ENCODE results near the gene FGF14.
"Not testable (repeated sequence)": the region's sequence is repeated elsewhere in the genome, so short reads cannot be mapped to it uniquely, and the experiment has no call there.

Gene FGF14

DNA sequence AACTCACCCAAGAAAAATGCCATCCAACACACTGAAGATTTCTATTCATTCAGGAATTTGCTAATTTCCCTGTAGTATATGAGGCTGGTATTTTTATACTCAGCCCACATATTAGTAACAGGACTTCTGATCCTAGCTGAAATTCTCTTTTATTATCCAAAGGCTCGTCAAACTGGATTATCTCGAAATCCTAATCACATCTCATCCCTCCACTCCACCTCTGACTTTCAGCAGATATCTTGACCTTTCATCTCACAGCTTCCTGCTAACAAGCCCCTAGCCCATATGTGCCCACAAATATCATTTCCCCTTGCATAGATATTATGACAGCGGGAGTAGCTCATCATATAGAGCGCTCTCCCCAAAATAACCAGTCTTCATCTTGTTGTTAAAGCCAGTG lies 279.7 kb downstream of the FGF14 start:
- DNase-seq: no peak

DNA sequence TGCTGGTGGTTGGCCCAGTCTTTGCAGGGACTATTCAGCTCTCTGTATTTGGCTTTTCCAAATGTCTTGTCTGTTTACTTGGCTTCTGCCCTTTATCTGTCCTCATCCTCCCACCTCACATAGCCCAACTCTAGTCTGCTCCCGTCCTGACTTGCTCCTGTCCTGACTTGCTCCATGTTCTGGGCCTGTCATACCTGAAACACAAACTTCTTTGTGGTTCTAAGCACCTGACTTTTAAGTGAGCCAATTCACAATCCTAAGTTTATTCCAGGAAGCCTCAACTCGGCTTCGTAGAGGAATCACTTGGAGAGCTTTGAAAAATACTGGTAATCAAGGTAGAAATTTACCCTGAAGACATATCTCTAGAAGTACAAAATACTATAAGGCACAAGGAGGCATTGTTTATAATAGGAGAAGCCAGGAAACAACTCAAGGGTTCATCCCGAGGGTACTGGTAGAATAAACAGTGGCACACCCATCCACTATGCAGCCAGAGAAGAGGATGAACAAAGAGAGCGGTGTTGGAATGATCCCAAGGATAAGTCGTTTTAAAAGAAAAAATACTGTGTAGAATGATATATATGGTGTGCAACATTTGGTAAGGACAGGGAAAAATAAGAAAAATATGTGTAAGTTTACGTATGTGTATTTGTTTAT lies 284.5 kb downstream of the FGF14 start:
- DNase-seq: no peak

DNA sequence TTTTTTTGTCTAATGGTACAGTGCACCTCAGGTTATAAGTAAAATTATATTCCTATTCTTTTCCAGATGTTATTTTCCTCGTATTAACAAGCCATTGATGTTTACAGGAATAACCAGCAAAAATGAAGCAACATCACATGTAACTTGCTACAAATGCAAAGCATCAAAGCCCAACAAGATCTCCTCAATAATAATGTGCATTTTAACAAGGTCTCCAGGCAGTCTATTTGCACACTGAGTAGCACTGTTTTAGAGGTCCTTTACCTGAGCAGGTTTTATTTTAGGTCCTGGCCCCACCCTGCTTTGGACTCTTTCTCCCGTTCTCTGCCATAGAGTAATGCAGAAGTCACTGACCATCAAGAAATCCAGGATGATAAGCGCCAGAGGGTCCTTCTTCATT lies 298.4 kb downstream of the FGF14 start:
- no peak for DNase-seq

DNA sequence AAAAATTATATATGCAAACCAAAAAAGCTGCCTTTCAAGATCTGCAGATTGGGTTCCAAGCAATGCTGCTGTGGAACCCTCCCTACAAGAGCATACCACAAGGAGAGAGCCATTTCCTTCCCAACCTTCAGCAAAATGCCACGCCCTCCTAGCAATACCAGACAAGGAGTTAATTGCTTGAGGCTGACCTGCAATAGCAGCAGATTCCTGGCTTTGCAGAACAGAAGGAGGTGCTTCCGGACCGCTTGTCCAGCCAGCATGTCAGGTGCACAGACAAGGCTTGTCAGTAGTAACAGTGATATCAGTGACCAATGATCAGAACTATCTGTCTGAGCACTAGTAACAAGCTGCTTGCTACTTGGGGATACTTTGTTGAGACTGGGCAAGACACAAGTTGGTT lies 301.6 kb downstream of the FGF14 start:
- DNase-seq: no peak

DNA sequence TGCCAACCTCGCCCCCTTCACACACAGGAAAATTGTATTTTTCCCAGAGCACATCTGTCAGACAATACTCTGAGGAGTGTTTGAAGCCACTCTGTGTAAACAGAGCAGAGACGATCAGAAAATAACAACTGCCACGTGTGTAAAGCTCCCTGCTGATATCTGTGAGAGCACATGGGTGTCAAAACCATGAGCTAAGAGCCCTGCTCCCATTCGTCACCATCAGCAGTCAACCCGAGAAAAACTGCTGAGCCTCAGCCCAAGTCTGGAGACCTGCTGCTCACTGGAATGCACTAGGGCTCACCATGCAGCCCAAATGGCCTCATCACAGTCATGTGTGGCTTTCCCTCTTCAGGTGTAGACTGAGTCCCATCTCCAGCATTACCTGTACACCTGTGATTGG lies 304.1 kb downstream of the FGF14 start:
- no peak for DNase-seq

DNA sequence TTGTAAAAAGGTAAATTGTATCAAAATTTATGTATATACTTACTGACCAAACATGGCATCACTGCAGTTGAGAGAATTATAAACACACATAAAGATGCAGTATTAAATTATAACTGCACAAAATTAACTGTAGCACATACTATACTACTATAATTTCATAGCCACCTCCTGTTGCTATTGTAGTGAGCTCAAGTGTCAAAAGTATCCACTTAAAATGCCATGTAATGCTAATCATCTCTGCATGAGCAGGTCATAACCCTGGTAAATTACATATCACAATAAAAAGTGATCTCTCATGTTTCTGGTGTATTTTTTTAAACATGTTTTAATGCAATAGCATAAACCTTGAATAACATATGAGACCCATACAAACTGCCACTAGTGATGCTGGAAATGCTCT lies 308.6 kb downstream of the FGF14 start:
- not testable (repeated sequence) for DNase-seq

DNA sequence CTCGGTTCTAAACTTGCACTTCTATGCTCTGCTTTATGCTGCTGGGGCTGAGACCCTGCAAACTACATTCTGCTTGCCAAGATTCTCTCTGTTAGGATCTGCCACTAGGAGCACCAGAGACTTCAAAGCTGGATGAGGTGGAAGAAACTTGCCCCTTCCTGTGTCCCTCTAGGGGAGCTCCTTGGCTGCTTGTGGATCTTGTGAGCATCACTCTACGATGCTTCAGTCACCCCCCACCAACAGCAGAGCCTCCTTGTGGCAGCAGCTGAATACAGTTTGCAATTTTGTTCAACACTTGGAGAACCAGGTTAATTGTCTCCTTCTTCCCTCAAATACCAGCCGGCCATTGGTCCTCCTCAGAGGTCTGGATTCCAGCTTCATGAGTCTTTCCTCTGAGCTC lies 310.6 kb downstream of the FGF14 start:
- no peak for DNase-seq

DNA sequence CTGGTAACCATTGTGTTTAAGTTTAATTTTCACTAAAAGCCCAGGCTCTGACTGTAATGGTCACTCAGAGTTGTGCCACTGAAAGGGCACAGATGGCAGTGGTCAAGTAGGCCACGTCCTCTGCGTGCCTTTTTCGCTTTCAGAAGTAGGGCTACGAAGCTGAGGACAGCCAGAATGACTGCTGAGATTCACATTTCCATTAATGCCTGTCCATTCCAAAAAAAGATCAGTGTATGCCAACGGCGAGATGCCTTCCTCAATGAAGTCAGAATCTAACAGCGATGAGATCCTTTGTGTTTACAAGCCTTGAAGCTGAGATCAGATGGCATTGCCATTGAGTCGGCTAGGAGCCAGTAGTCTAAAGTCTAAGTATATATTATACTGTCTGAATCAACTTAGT lies 311.3 kb downstream of the FGF14 start:
- no peak for DNase-seq

DNA sequence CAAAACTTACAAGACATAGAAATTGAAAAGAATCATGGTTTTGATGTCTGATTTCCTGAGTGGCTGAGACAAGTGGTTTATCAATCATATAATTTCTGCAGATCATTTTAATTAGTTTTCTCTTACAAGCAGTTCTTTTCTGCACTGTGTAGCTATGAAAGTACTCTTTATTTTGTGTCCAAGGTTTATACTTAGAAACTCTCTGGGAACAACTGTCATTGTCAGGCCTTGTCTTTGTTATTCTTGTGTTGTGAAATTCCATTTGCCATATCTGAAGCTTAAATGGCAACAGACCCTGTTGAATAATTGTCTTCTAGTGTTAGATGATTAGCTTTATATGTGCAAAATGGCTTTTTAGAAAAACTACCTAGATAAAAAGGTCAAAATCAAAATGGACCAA lies 312.1 kb downstream of the FGF14 start:
- DNase-seq: no peak

DNA sequence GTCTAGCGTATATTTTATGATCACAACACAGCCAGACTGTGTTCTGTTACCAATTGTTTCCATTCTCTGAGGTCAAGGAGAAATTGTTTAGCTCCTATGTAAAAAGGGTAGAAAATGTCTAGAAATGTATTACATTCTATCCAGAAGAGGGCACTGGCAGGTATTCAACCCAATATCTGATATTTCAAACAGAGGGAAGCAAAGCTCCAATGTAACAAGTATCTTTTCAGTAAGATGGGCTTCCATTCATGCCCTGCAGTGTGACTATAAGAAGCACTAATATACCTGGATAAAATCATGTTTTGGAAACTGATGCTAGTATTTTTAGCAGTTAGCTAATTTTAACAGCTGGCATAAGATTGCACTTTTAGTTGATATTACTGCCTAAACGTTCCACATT lies 312.7 kb downstream of the FGF14 start:
- no peak for DNase-seq

DNA sequence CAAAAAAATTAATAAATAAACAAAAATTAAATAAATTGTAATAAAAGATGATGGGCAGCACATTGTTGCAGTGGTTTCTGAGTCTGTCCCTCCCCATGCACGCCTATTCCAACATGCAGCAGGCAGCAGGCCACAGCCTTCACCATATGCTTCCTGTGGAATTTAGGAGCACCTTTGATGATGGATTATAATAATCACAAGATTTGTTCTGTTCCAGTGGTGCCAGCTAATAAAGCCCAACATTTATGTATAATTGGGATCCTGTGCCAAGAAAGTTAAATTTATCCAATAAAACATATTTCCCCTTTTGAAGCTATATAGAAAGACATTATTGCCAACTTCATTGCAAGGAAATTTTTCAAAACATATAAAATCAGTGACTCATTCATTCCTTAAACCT lies 328.6 kb downstream of the FGF14 start:
- DNase-seq: no peak

DNA sequence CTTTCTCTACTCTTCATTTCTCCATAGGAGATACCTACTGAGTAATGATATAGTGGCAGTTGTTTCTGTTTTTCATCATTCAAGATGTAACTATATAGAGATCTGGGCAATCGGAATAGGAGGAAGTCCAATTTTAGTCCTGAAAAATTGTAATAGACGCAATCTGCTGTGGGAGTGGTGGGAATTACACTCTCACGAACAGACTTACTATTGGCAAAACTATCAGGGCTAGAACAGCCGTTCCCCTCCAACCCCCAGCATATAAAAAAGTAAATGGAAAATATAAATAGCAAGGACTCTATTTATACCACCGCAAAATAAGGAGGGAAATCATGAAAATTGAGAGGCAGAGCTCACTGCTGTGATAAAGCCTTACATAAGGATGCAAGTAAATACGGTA lies 330.1 kb downstream of the FGF14 start:
- no peak for DNase-seq

DNA sequence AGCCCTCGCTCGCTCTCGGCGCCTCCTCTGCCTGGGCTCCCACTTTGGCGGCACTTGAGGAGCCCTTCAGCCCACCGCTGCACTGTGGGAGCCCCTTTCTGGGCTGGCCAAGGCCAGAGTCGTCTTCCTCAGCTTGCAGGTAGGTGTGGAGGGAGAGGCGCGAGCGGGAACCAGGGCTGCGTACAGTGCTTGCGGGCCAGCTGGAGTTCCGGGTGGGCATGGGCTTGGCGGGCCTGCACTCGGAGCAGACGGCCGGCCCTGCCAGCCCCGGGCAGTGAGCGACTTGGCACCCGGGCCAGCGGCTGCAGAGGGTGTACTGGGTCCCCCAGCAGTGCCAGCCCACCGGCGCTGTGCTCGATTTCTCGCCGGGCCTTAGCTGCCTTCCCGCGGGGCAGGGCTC lies 333.5 kb downstream of the FGF14 start:
- not testable (repeated sequence) for DNase-seq

DNA sequence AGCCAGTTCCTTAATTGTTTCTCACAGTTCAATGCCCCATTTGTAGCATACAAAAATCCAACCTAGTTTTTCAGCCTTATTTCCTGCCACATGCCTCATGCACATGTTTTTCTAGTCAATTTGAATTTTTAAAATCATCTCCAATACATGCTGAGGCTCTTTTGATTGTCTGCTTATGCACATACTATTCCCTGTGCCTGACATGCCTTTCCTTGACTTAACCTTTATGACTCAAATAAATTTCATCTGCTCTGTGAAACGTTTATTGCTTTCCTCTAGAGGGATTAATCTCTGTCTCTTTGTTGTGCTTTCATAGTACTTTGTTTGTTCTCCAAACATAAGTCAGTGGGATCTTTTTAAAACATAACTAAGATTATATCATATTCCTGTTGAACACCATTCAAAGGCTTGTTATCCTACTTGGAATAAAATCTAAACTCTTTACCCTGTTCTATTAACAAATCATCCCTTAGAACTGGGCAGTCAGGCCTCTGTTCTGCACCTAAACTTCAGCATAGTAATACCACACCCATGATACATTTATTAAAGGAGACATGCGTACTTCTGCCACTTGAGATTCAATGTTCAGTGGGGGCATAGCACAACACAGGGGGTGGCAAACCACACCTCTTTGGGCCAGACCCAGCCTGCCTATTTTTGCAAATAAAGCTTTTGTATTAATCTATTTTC lies 346.6 kb downstream of the FGF14 start:
- DNase-seq: no peak

DNA sequence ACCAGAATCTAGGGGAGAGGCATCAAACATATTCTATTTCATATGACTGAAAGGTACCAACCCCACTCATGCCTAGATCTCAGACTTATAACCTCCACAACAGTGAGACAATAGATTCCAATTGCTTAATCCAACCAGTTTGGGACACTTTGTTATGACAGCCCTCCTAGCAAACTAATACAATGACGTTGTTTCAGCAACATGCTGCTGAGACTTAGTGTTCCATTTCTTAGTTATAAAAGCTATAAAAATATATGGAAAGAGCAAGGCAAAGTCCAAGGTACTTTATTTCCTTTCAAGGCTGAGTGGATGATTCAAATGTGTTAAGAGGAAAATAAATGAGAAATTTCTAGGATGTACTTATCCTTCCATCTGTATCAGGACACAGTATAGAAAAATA lies 352.0 kb downstream of the FGF14 start:
- DNase-seq: no peak

DNA sequence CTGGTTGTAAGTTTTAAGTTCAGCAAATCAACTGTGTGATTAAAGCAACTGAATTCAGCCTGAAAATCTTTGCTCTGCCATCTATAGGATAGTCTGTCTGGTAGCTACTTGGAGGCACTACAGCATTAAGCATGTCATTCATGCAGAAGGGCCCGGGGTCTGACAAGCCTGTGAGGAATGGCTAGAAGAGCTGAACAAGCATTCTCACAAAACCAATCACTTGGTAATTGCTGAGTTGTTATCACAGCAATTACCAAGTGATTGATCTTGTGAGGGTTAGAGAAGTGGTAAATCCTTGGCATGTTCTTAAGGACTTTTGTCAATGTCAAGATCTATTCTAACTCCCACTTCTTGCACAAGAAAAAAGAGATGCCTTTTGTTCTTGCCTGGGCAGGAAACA lies 356.1 kb downstream of the FGF14 start:
- no peak for DNase-seq

DNA sequence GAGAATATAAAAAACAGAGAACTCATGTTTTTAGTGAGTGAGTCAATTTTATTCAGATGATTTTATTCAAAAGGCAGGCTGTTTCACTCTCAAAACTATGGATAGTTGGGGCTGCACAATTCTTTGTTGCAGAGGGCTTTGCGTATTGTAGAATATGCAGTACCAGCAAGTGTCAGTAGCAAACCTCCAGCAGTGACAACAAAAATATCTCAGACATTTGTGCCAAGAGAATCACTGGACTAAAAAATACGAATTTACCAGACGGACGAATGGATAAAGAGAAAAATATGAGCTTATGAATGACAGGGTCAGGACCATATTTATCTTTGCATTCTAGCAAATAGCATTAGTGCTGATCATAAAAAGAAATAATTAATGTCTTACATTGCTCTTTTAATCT lies 359.1 kb downstream of the FGF14 start:
- DNase-seq: no peak

DNA sequence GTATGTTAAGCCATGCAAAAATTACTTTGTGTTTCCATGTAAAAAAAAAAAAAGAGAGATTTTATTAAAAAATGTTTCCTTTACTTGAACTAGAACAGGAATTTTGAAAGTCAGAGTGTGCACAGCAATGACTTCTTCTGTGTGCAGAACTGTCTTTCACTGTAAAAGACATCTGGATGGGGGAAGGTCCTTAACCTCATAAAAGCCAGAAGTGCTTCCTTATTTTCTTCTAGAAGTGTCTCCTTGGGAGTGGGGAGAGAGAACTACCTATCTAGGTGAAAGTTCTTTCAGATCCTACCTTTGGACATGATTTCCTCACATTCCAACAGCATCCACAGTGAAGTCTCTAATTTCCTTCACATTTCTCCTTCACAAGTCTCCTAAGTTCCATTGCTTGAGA lies 360.3 kb downstream of the FGF14 start:
- no peak for DNase-seq

DNA sequence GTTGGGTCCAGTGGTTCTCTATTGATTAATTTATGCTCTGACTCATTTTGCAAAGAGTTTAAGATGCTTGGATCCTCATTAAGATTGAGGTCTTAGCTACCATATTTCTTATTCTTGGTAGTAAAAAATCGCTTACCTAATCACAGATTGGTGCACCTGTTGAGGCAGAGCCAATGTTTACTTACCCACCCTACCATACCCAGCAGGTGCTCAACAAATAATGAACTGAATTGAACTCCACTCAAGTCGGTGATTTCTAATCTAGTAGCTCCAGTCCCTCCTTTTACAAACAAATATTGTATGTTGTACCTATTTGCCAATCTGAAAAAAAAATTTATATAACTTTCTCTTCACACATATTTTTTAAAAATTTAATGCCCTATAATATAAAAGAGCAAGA lies 361.0 kb downstream of the FGF14 start:
- no peak for DNase-seq

DNA sequence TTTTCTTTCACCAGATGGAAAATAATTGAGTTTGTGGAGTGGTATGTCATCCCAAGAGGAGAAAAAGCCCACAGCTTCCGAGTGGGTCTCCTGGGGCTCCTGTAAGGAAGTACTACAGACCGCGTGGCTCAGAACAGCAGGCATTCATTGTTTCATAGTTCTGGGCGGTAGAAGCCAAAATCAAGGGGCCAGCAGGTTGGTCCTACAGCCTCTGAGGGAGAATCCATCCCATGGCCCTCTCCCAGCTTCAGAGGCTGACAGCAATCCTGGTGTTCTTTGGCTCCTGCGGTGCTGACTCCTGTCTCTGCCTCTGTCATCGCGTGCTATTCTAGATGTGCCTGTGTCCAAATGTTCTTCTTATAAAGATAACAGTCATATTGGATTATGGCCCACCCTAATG lies 362.6 kb downstream of the FGF14 start:
- DNase-seq: no peak

DNA sequence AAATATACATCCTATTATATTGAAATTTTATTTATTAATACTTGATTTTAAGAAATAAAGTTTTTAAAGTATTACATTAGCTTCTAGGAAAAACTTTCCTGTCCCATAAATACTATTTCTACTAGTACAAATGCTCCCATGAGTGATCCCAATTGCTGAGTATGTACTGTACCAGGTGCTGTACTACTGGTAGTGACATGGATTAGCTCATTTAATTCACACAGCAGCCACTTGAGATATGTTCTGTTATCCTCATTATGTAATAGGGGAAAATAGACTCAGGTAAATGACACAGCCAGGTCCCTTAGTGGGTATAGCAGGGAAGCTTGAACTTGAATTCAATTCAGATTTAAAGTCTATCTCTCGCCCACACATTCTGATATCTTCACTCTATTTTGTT lies 363.1 kb downstream of the FGF14 start:
- no peak for DNase-seq

DNA sequence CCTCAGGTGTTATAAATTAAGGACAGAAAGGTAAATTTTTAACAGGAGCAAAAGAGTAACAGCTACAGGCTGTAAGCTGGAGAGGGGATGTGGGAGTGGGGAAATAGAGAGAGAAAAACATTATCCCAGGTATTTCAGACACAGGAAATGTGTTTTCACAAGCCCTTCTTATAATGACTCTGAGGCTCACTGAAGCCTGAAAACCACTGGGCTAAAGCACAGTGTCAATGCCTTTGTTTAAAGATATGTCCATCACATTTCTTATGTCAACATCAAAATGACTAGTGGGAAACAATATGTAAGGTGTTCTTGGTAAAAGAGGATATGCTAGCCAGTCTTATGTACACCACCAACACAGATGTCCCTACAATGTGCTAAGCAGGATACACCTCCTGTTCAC lies 365.9 kb downstream of the FGF14 start:
- no peak for DNase-seq

DNA sequence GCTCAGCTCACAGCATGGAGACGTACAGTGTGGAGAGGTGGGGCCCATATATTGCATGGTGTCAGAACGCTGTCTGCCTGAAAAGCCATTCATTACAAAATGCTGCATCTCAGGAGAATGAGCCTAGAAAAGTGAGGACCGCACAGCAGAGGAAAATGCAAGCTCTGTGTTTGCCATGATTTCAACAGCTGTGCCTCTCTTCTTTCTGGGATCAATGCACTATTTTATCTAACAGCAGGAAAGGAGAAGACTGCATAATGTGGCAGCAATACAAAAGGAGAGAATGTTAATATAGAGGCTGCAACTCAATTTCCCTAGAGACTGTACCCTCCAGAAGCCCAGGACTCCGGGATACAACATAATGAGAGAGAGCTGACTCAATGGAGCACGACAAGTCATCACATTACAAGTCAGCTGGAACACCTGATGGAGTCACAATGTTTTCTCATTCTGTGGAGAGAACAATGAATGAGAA lies 368.0 kb downstream of the FGF14 start:
- DNase-seq: no peak

DNA sequence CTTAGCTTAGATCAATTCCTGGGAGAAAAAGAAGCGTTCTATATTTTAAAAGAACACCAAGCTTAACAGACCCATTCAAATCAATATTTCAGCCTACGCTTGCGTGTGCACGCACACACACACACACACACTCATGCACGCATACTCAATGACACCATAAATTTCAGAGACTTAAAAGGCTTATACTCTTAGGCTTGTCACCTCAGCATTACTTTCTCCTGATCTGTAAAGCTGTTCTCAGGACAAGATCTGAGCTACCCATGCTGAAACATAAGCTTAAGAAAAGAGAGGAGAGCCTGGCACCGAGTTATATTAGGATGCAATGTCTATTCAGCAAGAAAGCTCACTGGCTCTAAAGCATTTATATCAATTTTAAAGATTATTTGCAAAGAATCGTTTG lies 368.5 kb downstream of the FGF14 start:
- DNase-seq: no peak

DNA sequence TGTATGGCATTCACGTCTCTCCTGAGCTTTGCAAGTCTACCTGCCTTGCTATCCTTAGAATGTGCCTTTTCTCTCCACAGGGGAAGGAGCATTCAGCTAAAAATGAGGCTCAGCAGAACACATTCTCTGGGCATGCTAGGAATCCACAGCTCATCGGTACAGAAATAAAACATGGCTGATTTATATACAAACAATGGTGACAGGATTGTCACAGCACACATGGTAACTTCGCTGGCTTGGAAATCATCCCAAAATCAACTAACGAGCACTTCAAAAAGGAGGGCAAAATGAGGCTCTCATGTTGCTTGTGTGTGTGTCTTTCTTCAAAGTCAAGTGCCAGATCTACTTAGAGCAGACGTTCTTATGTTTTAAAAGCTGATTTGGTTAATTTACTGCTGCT lies 373.0 kb downstream of the FGF14 start:
- DNase-seq: no peak

All from CD4-positive, alpha-beta T cell treated with Interleukin-12 subunit alpha and Interleukin-12 subunit beta, for 1 hour (primary cell).